ENCODE data around the gene DIO1. TPM values are rescaled to one million over a fixed set of nuclear protein-coding genes. Genes with fewer than 3 reads are reported as not detected.

Gene DIO1
- total RNA-seq, 1 experiment from 2014 or later = not detected

- H3K27ac Mint-ChIP-seq = no peak overlapping the region
- no peaks in the 10 kb centered on the region for H3K36me3 Mint-ChIP-seq
- H3K4me1 Mint-ChIP-seq = no peaks in the 10 kb centered on the region
- CTCF ChIA-PET = interaction anchor here (0.6 to 1.9 kb wide), 2 partner anchors 51 to 60 kb away, joined by 3 to 4 read pairs; no protein-coding TSS in a partner anchor
- H3K27me3 Mint-ChIP-seq (ENCODE audit: low read depth) = peaks cover 7% of the 10 kb centered on the region
- POLR2A ChIA-PET = interaction anchor here (0.6 kb wide), 1 partner anchor 81 kb away, joined by 4 read pairs; no protein-coding TSS in a partner anchor
- H3K9me3 Mint-ChIP-seq = no peaks in the 10 kb centered on the region
- ATAC-seq (no peak), DNase-seq (ENCODE audit: low spot score) (no peak)
- no peak overlapping the region for H3K4me3 Mint-ChIP-seq
- TF ChIP-seq, protein P1, sequence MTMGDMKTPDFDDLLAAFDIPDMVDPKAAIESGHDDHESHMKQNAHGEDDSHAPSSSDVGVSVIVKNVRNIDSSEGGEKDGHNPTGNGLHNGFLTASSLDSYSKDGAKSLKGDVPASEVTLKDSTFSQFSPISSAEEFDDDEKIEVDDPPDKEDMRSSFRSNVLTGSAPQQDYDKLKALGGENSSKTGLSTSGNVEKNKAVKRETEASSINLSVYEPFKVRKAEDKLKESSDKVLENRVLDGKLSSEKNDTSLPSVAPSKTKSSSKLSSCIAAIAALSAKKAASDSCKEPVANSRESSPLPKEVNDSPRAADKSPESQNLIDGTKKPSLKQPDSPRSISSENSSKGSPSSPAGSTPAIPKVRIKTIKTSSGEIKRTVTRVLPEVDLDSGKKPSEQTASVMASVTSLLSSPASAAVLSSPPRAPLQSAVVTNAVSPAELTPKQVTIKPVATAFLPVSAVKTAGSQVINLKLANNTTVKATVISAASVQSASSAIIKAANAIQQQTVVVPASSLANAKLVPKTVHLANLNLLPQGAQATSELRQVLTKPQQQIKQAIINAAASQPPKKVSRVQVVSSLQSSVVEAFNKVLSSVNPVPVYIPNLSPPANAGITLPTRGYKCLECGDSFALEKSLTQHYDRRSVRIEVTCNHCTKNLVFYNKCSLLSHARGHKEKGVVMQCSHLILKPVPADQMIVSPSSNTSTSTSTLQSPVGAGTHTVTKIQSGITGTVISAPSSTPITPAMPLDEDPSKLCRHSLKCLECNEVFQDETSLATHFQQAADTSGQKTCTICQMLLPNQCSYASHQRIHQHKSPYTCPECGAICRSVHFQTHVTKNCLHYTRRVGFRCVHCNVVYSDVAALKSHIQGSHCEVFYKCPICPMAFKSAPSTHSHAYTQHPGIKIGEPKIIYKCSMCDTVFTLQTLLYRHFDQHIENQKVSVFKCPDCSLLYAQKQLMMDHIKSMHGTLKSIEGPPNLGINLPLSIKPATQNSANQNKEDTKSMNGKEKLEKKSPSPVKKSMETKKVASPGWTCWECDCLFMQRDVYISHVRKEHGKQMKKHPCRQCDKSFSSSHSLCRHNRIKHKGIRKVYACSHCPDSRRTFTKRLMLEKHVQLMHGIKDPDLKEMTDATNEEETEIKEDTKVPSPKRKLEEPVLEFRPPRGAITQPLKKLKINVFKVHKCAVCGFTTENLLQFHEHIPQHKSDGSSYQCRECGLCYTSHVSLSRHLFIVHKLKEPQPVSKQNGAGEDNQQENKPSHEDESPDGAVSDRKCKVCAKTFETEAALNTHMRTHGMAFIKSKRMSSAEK (CRISPR knock-in tag; IDR thresholded peaks at IDR 0.05; ENCODE audit: borderline replicate concordance) = no peak
- no peak for TF ChIP-seq ZBTB21 (CRISPR knock-in tag; IDR thresholded peaks at IDR 0.05; ENCODE audit: borderline replicate concordance)
- TF ChIP-seq MXD4 (CRISPR knock-in tag; IDR thresholded peaks at IDR 0.05; ENCODE audit: borderline replicate concordance) = no peak
- TF ChIP-seq, protein P2, sequence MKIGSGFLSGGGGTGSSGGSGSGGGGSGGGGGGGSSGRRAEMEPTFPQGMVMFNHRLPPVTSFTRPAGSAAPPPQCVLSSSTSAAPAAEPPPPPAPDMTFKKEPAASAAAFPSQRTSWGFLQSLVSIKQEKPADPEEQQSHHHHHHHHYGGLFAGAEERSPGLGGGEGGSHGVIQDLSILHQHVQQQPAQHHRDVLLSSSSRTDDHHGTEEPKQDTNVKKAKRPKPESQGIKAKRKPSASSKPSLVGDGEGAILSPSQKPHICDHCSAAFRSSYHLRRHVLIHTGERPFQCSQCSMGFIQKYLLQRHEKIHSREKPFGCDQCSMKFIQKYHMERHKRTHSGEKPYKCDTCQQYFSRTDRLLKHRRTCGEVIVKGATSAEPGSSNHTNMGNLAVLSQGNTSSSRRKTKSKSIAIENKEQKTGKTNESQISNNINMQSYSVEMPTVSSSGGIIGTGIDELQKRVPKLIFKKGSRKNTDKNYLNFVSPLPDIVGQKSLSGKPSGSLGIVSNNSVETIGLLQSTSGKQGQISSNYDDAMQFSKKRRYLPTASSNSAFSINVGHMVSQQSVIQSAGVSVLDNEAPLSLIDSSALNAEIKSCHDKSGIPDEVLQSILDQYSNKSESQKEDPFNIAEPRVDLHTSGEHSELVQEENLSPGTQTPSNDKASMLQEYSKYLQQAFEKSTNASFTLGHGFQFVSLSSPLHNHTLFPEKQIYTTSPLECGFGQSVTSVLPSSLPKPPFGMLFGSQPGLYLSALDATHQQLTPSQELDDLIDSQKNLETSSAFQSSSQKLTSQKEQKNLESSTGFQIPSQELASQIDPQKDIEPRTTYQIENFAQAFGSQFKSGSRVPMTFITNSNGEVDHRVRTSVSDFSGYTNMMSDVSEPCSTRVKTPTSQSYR (CRISPR knock-in tag; IDR thresholded peaks at IDR 0.05) = no peak
- no peak for TF ChIP-seq ZNF138 (CRISPR knock-in tag; conservative IDR thresholded peaks at IDR 0.05)
- TF ChIP-seq PRRX2 (CRISPR knock-in tag; IDR thresholded peaks at IDR 0.05) = no peak
- TF ChIP-seq GTF2I (CRISPR knock-in tag; conservative IDR thresholded peaks at IDR 0.05) = no peak
- TF ChIP-seq NR1H2 (CRISPR knock-in tag; IDR thresholded peaks at IDR 0.05) = no peak
- TF ChIP-seq ATF2 (CRISPR knock-in tag; IDR thresholded peaks at IDR 0.05; ENCODE audit: borderline replicate concordance, low read depth) = no peak
Observed at GRCh38 chr1:53899708-53900107, 5.7 kb downstream of the DIO1 start.

- ChIA-PET CTCF (no interaction called here), POLR2A (interaction anchor here (0.6 kb wide), 1 partner anchor 29 kb away, joined by 3 read pairs; no protein-coding TSS in a partner anchor)
- no peak overlapping the region for H3K4me3 Mint-ChIP-seq
- no peaks in the 10 kb centered on the region for H3K36me3 Mint-ChIP-seq
- no peaks in the 10 kb centered on the region for H3K9me3 Mint-ChIP-seq
- ATAC-seq (no peak), DNase-seq (ENCODE audit: low spot score) (no peak)
- no peaks in the 10 kb centered on the region for H3K27me3 Mint-ChIP-seq (ENCODE audit: low read depth)
- no peaks in the 10 kb centered on the region for H3K4me1 Mint-ChIP-seq
- H3K27ac Mint-ChIP-seq = no peak overlapping the region
- TF ChIP-seq CREB1 (CRISPR knock-in tag; IDR thresholded peaks at IDR 0.05) (no peak), FOXP1 (CRISPR knock-in tag; IDR thresholded peaks at IDR 0.05; ENCODE audit: borderline replicate concordance) (no peak), KAT7 (CRISPR knock-in tag; IDR thresholded peaks at IDR 0.05; ENCODE audit: borderline replicate concordance) (no peak), ESRRA (CRISPR knock-in tag; IDR thresholded peaks at IDR 0.05; ENCODE audit: borderline replicate concordance) (no peak), ZNF671 (CRISPR knock-in tag; IDR thresholded peaks at IDR 0.05) (no peak), RORB (CRISPR knock-in tag; IDR thresholded peaks at IDR 0.05) (no peak), GTF2I (CRISPR knock-in tag; conservative IDR thresholded peaks at IDR 0.05) (no peak), FOXK1 (CRISPR knock-in tag; IDR thresholded peaks at IDR 0.05) (no peak), ATF2 (CRISPR knock-in tag; IDR thresholded peaks at IDR 0.05; ENCODE audit: borderline replicate concordance, low read depth) (no peak), JAZF1 (CRISPR knock-in tag; IDR thresholded peaks at IDR 0.05) (no peak)
- TF ChIP-seq, protein P3, sequence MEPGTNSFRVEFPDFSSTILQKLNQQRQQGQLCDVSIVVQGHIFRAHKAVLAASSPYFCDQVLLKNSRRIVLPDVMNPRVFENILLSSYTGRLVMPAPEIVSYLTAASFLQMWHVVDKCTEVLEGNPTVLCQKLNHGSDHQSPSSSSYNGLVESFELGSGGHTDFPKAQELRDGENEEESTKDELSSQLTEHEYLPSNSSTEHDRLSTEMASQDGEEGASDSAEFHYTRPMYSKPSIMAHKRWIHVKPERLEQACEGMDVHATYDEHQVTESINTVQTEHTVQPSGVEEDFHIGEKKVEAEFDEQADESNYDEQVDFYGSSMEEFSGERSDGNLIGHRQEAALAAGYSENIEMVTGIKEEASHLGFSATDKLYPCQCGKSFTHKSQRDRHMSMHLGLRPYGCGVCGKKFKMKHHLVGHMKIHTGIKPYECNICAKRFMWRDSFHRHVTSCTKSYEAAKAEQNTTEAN (CRISPR knock-in tag; IDR thresholded peaks at IDR 0.05) = no peak
- TF ChIP-seq, protein P4, sequence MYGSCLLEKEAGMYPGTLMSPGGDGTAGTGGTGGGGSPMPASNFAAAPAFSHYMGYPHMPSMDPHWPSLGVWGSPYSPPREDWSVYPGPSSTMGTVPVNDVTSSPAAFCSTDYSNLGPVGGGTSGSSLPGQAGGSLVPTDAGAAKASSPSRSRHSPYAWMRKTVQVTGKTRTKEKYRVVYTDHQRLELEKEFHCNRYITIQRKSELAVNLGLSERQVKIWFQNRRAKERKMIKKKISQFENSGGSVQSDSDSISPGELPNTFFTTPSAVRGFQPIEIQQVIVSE (CRISPR knock-in tag; IDR thresholded peaks at IDR 0.05; ENCODE audit: borderline replicate concordance) = no peak
Observed at GRCh38 chr1:53902235-53903138, 8.5 kb downstream of the DIO1 start.
